ENCODE data around the gene GRIN3B.

GRIN3B gene

GRCh38 chr19:1014161-1015060 is 14.2 kb downstream of the GRIN3B start:
- DNase-seq (ENCODE audit: low read depth): no peak
- no peak for TF ChIP-seq CTCF (IDR thresholded peaks at IDR 0.05; ENCODE audit: control insufficient read depth, extremely low read depth, insufficient read depth)
- no peak overlapping the region for H3K4me3 ChIP-seq (ENCODE audit: low read depth, low read length)

DNA sequence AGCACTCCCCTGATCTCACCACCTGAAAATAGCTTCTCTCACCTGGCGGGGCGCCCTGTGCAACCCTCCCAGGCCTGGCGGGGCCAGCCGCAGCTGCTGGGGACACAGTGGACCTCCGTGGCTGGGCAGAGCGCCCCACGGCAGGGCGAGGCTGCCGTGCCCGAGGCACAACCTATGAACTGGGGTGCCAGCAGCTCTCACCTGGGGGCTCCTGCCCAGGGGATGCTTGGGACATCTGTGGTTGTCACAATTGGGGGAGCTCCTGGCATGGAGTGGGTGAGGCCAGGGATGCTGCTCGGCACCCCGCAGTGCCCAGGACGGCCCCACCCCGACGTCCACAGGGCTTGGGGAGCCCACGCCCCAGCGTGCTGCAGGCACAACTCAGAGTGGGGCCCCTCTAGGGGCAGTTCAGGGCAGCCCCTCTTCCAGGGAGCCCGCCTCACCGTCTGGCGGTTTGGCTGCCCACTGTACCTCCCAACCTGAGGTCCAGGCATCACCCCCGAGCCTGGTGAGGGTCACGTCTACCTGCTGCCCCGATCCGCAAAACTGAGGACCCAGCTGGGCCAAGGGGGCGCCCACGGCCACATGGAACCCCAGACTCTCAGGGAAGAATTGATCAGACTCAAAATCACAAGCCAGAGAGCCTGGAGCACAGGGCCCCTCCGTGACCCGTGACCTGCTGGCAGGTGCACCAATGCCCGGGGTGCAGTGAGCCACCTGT is 15.0 kb downstream of the GRIN3B start:
- TF ChIP-seq CTCF (IDR thresholded peaks at IDR 0.05; ENCODE audit: control insufficient read depth, extremely low read depth, insufficient read depth): no peak
- no peak overlapping the region for H3K4me3 ChIP-seq (ENCODE audit: low read depth, low read length)
- DNase-seq (ENCODE audit: low read depth): no peak

- H3K4me3 ChIP-seq (ENCODE audit: low read depth, low read length): no peak overlapping the region
- DNase-seq (ENCODE audit: low read depth): no peak
- TF ChIP-seq CTCF (IDR thresholded peaks at IDR 0.05; ENCODE audit: control insufficient read depth, extremely low read depth, insufficient read depth): no peak
Measured at GRCh38 chr19:1015782-1016646, 15.8 kb downstream of the GRIN3B start.

DNA sequence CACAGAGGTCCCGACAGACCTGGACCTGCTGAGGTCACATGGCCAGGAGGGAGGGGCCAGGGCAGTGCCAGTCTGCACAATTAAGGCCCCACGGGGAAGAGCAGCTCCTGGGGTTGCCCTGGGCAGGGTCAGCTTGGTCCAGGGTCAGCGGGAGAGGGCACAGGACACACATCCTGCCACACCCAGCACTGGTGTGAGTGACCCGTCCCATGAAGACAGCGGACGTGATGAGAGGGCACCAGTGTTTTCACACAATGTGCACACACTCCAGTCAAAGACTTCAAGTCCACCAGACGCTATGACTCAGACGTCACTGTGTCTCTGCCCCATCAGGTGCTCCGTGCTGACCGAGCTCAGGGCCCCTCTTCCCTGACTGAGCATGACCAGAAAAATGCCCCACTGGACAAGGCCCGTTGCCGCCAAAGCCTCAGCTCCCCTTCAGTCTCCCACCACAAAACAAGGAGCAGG is 16.5 kb downstream of the GRIN3B start:
- no peak for DNase-seq (ENCODE audit: low read depth)
- H3K4me3 ChIP-seq (ENCODE audit: low read depth, low read length): no peak overlapping the region; the same call in 1 of the 2 replicates
- TF ChIP-seq CTCF (IDR thresholded peaks at IDR 0.05; ENCODE audit: control insufficient read depth, extremely low read depth, insufficient read depth): no peak

GRCh38 chr19:1017115-1017905 is 17.1 kb downstream of the GRIN3B start:
- TF ChIP-seq CTCF (IDR thresholded peaks at IDR 0.05; ENCODE audit: control insufficient read depth, extremely low read depth, insufficient read depth): no peak
- DNase-seq (ENCODE audit: low read depth): no peak
- H3K4me3 ChIP-seq (ENCODE audit: low read depth, low read length): peak overlapping the region; percentile 8; the same call in 1 of the 2 replicates

- no peak for DNase-seq (ENCODE audit: low read depth)
- no peak for TF ChIP-seq CTCF (IDR thresholded peaks at IDR 0.05; ENCODE audit: control insufficient read depth, extremely low read depth, insufficient read depth)
- no peak overlapping the region for H3K4me3 ChIP-seq (ENCODE audit: low read depth, low read length)
Measured at GRCh38 chr19:1017906-1018305, 17.7 kb downstream of the GRIN3B start.
